NK-92 (cell line): ENCODE results near the gene RNF215.
"Not testable (repeated sequence)": the region's sequence is repeated elsewhere in the genome, so short reads cannot be mapped to it uniquely, and the experiment has no call there.

Experiments used
- DNase-seq: peaks from one replicate; lab custom pipeline; 2025; ENCODE audit not compliant: unreplicated experiment; lab: John Stamatoyannopoulos, UW

RNF215 gene

DNA sequence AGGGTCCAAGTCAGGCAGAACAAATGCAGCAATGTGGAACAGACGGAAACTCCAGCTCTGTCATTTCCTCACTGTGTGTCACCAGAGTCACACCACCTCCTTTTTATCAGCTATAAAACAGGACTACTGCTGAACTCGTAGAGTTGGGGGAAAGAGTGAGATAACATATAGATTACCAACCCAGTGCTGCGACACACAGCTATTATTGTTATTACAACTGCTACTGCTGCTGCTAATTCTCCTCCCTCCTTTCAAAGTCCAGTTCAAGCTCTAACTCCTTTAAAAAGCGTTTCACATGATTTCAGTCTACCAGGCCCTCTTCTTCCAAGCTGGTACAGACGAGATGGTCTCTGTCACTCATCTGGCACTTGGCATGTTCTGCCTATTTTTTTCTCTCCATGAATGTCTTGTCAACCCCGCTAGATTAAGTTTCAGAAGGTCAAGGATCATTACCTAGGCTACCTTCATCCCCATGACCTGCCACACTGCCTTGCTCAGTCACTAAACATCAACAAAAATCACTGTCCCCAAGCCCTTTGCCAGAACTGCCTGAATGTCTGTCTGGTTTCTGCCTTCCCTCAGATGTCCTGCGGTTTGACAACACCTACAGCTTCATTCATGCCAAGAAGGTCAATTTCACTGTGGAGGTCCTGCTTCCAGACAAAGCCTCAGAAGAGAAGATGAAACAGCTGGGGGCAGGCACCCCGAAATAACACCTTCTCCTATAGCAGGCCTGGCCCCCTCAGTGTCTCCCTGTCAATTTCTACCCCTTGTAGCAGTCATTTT lies 34.7 kb upstream of the RNF215 start:
- no peak for DNase-seq

DNA sequence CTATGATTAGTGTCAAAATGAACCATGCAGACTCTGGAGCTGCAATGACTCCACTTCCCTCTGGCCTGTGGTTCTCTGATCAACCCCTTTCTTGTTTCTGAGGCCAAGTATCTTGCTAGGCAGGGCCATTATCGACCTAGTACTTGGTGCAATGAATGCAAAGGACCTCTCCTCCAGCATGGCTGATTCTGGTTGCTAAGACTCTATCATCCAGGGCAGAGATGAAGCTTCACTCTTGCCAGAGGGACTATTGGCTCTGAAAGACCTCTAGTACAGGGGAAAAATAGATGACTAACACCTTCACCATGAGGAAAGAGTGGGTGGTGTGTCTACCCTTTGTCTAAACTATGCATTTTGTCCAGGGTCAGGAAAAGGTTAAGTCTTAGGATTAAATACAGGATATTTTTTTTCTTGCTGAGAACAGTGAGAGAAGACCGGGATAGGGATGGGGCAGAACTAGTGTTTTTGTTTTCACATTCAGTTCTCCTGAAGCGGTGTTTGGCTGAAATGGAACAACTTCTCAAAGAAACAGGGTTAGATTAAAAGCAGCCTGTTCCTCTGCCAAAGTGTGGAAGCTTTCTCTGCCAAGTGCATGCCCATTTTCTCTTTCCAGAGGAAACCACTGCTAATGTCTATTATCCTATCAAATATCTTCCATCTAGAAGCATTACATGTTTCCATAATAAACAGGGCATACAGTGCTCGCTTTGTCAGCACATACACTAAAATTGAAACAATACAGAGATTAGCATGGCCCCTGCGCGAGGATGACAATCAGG lies 33.3 kb upstream of the RNF215 start:
- DNase-seq, result no peak

DNA sequence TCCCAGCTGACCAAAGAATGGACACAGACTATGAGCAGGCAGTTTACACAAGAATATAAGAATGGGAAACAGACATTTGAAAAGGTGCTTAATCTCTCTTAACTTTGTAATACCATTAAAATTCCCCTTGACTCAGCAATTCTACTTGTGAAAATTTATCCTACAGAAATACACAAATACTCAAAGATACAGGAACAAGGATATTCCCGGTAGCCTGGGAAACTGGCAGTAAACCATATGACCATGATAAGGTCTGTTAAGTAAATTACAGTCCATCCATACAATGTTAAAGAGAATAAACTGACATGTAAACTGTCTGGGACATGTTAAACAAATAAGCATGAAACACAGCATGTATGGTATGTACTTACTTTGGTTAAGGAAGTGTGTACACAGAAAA lies 29.6 kb upstream of the RNF215 start:
- DNase-seq, result no peak

DNA sequence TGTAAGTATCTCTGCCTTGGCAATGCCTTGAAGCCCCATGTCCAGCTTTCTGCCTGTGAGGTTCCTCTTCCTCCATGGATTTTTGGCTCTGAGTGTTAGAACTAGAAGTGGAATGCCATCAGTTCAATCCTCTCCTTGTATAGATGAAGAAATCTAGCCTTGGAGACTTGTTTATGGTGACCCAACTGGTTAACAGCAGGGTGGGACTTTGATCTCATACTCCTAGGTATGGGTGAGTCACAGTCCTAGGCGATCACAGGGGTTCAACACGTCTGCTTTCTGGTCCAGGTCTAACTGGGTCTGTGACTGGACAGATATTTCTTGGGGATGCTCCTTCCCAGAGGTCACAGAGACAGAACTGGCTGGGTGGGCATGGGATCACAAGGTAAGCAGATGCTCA lies 29.2 kb upstream of the RNF215 start:
- DNase-seq, result no peak

DNA sequence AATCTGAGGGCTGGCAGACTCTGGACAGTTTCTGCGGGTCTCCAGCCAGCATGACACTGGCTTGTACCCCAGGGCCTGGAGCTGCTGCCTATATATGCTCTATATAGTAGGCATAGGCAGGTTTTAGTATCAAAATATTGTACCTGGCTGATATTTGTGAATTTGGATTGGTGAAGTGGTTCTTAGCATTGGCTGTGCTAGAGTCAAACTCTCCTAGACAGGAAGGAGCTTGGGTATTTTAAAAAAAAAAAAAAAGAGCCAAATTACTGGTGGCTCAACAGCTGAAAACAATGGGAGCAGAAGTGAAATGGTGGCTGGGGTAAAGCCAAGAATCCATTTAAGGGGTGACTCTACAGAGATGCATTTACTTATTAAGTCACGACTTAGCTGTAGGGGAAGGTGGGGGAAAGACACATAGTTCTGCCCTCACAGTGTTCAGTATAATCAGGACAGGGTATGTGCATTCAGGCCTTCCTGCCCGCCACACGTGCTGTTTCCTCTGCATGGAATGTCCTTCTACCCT lies 27.4 kb upstream of the RNF215 start:
- no peak for DNase-seq

DNA sequence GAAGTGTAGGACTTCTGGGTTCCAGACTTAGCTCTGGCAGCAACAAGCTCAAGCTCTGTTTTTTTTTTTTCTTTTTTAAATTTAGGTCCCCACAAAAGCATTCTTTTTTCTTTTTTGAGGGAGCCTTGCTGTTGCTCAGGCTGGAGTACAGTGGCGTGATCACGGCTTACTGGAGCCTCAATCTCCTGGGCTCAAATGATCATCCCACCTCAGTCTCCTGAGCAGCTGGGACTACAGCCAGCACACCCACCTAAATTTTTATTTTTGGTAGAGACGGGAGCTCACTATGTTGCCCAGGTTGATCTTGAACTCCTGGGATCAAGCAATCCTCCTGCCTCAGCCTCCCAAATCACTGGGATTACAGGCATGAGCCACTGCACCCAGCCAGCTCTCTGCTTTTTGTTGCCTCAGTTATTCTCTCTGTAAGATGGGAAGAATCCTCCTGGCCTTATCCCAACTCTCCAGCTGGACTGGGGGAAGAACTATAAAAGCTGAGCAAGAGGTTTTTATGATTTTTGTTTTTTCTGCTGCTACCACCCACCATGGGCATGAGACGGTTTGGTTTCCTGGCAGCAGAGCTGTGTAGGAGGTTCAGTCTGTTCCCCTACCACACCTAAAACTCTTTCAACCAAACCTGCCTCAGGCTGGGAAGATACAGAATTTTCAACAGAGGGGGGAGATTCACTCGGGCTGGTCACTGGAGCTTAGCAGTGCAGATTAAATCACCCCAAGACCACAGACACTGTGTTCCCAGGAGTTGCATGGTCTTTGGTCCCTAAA lies 26.7 kb upstream of the RNF215 start:
- no peak for DNase-seq

DNA sequence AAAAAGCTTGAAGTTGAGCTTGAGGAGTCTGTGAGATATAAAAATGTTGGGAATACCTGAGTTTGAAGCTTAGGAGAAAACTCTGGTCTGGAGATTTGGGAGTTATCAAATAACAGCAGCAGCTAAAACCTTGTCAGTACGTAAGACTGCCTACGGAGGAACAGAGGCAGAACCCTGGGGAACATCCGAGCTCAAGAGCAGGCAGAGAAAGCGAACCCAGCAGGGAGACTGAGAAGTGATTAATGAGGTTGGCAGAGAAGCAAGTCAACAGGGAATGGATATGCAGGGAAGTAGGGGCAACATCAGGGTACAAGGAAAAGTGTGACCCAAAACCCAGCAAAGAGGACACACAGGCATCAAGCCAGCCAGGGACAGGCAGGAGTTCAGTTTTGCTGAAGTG lies 25.8 kb upstream of the RNF215 start:
- no peak for DNase-seq

DNA sequence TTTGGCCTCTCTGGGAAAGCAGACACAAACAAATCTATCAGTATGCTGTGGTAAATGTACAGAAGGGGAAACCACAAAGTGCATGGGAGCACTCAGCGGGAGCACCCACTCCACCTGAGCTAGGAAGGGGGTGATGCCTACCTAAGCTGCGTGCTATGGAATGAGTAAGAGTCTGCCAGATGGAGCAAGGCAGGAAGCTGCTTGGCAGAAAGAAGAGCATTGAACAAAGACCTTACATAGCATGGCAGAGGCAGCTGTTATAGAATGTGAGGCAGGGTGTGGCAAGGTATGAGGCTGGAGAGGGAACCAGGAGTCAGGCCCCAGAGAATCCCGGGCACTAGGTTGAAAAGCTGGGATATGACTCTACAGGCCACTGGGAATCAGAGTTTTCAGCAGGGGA lies 24.6 kb upstream of the RNF215 start:
- no peak for DNase-seq

DNA sequence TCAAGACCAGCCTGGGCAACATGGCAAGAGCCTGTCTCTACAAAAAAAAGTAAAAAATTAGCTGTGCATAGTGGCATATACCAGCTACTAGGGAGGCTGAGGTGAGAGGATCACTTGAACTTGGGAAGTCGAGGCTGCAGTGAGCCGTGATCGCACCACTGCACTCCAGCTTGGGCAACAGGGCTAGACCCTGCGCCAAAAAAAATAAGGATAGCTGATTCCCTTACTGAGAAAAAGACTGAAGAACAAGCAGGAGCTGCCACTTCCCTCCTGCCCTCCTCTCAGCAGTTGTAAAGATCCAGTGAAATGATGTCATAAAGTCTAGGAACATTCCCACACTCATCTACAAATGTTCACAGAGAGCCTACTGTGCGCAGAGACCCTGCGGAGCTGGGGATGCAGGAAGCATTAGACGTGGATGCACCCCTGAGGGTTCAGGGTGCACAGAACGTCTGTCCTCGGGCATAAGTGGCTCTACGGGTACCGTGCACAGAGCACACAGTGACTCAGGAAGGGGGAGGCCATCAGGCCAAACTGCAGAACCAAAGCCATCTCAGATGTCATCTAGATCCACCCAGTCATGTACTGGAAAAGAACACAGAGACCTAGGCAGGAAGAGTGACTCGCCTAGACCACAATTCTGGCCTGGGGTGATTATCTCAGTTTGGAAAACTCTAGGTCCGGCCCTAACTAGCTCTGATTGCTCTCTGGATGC lies 21.3 kb upstream of the RNF215 start:
- DNase-seq, result no peak

DNA sequence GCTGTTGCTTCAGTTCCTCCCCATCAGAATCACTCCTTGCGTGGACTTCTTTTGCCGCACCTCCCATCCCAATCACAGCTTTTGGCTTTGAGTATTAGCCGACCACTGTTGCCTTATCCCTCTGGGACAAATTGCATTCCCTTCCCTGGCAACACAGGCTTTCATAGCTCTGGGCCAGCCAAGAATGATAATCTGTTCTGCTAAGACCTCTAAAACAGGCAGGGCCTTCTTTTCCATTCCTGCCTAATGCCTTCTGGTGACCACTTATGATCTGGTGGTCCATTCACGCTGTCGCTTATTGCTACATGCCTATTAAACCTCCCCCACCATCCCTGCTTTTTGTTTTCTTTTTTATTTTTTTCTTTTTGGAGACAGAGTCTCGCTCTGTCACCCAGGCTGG lies 19.2 kb upstream of the RNF215 start:
- DNase-seq, result no peak

DNA sequence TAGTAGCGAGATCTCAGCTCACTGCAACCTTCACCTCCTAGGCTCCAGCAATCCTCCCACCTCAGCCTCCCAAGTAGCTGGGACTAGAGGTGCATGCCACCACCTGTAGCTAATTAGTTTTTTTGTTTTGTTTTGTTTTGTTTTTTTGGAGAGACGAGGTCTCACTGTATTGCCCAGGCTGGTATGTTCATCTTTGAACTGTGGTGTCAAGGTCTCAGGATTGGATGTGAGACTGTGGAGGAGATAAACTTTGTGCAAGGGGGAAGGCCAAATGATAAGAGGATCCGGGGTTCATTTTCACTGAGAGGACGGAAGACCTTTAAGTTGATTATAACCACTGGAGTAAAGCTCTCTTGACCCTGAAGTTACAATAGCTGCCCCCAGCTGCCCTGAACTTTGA lies 18.5 kb upstream of the RNF215 start:
- DNase-seq, result no peak

DNA sequence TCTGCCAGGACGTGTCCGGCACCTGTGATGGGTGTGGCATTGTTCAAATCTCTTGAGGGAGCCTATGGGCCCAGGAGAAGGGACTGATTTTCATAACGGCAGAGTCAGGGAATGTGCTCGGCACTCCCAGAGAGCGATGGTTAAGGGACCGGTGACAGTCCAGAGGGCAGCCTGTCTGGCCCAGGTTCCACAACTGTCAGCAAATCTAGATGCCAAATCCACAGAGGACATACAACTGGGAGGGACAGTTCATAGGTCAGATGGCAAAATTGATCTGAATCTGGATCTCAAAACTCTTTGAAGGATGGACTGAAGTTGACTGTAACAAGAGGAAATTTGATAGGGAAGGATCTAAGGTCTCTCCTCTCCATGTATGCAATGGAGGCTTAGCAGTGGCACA lies 17.1 kb upstream of the RNF215 start:
- DNase-seq, result no peak

DNA sequence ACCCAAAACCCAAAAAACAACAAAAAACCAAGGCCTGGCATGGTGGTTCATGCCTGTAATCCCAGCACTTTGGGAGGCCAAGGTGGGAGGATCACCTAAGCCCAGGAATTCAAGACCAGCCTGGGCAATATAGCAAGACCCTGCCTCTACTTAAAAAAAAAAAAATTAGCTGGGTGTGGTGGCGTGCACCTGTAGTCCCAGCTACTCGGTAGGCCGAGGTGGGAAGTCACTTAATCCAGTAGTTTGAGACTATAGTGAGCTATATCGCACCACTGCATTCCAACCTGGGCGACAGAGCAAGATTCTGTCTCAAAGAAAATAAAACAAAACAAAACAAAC lies 15.5 kb upstream of the RNF215 start:
- not testable (repeated sequence) for DNase-seq

DNA sequence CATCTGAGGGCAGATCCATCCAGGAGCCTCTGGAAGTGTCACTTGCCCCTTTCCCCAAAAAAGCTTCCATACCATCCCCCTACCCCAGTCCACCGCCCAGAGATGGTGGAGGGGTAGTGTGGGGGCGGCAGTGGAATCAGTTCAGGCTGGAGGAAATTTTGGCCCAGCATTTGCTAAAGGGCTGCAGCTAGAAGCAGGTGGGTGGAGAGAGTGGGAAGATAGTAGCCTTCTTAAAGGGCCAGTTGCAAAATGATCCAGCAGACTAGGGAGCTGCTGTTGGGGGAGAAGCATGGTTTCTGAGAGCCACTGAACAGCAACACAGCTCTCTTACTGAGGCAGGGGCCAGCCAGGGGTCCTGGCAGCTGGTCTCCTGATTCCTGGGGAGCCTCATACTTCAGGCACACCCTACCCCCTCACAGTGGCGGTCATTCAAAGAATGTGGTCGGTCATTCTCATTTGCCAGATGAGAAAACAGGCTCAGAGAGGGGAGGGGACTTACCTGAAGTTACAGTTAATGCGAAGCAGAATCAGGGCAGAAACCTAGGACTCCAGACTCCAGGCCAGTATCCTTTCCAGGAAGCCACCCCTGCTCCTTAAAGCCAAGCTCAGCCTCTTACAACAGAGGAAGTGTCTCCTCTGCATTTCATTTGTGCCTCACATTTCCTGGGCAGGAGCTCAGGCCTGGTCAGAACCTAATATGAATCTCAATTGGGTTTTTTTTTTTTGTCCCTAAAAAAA lies 15.0 kb upstream of the RNF215 start:
- DNase-seq, result no peak

DNA sequence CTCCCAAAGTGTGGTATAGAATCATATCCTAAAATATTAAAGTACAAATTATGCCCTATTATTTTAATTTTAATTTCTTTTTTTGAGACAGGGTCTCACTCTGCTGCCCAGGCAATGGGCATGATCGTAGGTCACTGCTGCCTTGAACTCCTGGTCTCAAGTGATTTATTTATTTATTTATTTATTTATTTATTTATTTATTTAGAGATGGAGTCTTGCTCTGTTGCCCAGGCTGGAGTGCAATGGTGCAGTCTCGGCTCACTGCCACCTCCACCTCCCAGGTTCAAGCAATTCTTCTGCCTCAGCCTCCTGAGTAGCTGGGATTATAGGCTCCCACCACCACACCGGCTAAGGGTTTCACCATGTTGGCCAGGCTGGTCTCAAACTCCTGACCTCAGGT lies 13.8 kb upstream of the RNF215 start:
- DNase-seq, result not testable (repeated sequence)

DNA sequence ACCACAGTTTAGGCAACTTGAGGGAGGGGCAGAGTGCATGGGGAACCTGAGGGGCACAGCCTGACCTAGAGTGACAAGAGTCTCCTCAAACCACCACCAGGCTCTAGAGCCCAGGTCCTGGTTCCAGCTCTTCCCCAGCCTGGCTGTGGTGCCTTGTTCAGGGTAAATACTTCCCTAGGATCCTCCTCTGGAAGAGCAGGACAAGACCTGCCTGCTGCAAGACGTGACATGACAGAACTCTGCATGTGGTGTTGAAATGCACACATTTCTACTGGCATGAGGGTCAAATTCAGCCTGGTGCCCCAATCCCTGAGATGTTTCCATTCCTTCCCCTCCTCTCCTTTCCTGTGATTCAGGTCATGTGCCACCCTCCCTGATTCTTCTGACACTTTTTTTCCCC lies 12.9 kb upstream of the RNF215 start:
- no peak for DNase-seq

DNA sequence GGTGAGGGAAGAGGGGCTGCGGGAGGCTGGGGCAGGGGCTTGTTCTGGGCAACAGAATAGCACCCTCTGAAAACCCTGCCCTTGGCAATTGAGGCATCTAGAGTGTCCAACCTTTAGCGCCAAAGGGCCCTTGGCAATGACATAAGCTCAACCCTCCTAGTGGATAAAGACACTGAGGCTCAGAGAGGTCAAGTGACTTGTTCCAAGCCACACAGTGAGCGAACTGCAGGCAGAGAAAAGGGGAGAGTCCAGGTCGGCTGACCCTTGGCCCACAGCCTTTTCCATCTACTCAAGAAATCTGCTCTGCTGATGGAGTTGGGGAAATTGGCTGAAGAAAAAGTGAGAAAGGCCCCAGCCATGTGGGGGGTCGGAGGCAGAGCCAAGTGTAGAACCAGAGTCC lies 12.5 kb upstream of the RNF215 start:
- DNase-seq, result no peak

DNA sequence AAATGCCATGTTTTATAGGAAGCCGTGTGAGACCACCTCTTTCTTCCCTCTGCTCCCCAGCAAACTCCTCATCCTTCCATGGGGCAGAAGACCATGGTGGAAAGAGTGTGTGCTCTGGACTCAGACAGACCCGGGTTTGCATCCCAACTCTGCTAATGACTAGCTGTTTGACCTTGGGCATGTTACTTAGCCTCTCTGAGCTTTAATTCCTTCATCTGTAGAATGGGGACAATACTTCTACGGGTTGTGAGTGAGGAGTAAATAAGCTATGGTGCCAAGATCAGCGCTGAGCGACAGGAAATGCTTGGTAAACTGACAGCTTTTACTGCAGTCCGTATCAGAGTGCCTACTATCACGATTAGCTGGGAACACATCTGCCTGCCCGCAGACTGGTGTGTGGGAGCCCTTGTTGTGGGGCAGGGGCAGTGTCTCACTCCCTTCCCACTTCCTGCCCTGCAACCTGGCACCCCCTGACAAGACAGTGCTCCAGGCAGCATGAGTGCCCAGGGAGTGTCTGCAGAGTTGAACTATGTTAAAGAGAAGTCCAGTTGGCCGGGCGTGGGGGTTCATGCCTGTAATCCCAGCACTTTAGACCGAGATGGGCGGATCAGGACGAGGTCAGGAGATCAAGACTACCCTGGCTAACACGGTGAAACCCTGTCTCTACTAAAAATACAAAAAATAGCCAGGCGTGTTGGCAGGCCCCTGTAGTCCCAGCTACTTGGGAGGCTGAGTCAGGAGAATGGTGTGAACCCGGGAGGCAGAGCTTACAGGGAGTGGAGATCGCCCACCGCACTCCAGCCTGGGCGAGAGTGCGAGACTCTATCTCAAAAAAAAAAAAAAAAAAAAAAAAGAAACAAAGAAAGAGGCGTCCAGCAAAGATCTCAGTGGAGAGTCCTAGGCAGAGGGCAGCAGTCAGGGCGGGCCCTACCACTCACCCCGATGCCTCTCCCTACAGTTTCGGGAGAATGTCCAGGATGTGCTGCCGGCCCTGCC lies 11.8 kb upstream of the RNF215 start:
- no peak for DNase-seq
